ENCODE measurements around the gene NSMCE4A.

GRCh38 chr10:122021828-122022227 is 46.8 kb upstream of the NSMCE4A start:
- no peak for TF ChIP-seq CTCF (IDR thresholded peaks at IDR 0.05; ENCODE audit: poor library complexity, severe bottlenecking)
- no peak for TF ChIP-seq REST (IDR thresholded peaks at IDR 0.05; ENCODE audit: borderline replicate concordance)
- TF ChIP-seq MXI1 (conservative IDR thresholded peaks at IDR 0.05; ENCODE audit: poor library complexity, severe bottlenecking), result no peak
- no peak for TF ChIP-seq EP300 (conservative IDR thresholded peaks at IDR 0.05; ENCODE audit: poor library complexity, severe bottlenecking)
- TF ChIP-seq EZH2 (IDR thresholded peaks at IDR 0.05; ENCODE audit: borderline replicate concordance, insufficient read depth, low read length, poor library complexity, severe bottlenecking), result no peak
